ENCODE measurements around the gene DRC1.

DRC1 gene

GRCh38 chr2:26399771-26400376 is 1.8 kb upstream of the DRC1 start:
- no peak for DNase-seq (ENCODE audit: low read depth in 2 of 2)

GRCh38 chr2:26400723-26401122 is 997 bp upstream of the DRC1 start:
- DNase-seq (ENCODE audit: low read depth in 2 of 2), result no peak

GRCh38 chr2:26407526-26407925 is 5.8 kb downstream of the DRC1 start:
- DNase-seq (ENCODE audit: low read depth in 2 of 2), result no peak

DNA sequence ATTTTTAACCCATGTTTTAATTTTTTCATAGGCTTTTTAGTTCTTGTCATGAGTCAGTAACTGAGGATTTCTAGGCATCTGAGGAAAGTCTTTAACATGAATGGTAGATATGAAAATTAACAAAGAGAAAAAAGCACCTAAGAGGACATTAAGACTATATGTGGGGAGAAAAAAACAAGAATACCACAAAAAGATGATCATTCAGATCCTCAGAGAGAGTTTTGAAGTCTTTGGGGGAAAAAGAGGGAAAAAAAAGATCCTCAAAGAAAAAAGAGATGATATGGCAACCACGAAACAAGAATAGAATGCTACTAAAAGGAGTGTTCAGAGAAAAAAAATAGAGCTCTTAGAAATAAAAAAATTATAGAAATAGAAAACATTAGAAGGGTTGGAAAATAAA is 8.1 kb downstream of the DRC1 start:
- no peak for DNase-seq (ENCODE audit: low read depth in 2 of 2)

DNA sequence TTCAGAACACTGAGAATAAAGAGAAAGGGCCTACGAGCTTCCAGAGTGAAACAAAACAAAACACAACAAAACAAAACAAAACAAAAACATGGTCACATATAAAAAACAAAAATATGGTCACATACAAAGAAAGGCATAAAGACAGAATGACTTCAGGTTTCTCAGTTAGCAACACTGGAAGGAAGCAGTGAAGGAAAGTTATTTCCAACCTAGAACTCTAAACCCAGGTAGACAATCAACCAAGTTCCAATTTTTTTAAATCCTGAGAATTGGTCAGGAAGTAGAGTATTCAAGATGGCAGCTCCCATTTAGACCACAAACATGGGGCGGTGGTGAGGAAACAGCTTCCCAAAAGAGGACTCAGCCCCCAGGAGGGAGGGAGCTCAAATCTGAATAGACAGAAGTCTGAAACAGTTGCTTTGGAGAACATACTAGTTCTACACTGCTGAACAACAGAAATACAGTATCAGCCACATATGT is 9.1 kb downstream of the DRC1 start:
- DNase-seq (ENCODE audit: low read depth in 2 of 2), result no peak

GRCh38 chr2:26411419-26411818 is 9.7 kb downstream of the DRC1 start:
- no peak for DNase-seq (ENCODE audit: low read depth in 2 of 2)

- no peak for DNase-seq (ENCODE audit: low read depth in 2 of 2)
Observed at GRCh38 chr2:26412091-26412673, 10.5 kb downstream of the DRC1 start.

DNA sequence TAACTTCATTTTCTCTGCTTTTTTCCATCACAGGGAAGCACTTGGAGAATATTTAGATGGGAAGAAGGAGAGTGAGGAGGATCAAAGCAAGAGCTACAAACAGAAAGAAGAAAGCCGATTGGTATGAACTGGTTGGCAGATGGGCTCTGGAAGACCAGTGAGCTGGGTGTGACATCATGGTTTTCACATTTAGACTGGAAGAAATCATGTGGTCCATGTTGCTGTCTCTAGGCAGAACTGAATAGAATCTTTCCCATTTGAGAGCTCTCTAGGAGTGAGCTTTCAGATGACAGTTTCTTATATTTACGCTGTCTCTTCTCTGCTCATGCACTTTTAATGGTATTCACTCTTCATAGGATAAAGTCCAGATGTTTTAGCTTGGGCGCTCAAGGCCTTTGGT is 12.6 kb downstream of the DRC1 start:
- DNase-seq (ENCODE audit: low read depth in 2 of 2), result no peak

DNA sequence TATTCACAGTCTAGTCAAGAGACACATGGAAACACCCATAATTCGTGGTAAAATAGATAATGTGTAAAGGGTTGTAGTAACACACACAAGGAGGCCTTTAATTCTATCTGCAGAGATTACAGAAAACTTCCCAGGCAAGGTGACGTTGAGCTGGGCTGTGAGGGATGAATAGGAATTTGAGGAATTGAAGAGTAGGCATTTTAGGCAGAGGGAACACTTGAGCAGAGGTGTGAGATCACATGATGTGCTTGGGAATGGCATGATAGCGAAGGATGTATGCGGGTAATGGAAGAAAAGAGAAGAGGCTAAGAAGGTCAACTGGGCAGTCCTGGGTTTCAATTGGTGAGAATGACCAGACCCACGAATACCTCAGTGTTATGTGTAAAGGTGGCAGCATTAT is 20.2 kb downstream of the DRC1 start:
- DNase-seq (ENCODE audit: low read depth in 2 of 2), result no peak

DNA sequence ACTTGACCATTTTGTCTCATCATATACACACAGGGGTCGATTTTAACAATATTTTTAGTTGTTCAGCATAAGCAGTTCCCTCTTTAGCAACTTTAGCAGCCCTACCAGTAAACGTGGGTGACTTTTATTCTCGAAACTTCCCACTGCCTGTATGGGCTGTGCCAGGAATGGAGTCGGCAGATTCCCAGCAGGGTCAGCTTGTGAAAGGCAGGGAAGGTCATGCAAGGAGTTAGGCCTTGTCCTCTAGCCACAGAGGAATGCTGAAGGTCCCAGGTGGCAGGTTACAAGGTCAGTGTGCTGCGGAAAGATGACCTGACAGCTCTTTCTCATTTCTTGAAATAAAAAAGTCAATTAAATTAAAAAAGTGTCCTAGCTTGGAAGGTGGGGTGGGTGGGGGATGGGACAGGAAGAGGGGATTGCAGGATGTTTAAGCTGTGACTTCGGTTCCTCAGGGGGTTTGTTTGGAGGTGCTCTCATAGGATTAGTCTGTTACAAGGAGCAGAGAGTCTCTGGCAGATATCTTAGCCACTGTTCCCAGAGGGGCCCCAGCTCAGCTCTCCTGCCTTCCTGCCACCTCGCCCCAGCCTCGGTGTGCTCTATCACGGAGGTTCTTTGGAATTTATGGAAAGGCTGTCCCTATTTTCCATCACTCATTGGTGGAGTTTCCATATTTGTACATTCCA is 21.4 kb downstream of the DRC1 start:
- DNase-seq (ENCODE audit: low read depth in 2 of 2), result no peak

DNA sequence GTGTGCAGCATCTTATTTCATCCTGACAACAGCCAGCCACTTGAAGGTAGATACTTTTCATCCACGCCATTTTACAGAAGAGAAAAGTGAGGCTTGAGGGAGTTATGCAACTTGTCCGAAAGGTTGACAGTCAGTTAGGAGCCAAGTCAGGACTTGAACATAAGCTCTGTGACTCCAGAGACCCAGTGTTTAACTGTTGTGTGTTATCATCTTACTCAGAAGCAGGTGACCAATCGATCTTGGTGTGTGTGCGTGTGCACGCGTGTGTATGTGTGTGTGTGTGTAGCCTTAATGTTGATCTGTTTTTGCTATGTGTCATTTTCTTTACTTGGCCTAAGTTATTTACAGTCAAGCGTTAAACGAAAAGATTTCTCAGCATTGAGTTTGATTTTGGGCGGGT is 22.0 kb downstream of the DRC1 start:
- no peak for DNase-seq (ENCODE audit: low read depth in 2 of 2)

GRCh38 chr2:26424221-26424620 is 22.5 kb downstream of the DRC1 start:
- no peak for DNase-seq (ENCODE audit: low read depth in 2 of 2)

DNA sequence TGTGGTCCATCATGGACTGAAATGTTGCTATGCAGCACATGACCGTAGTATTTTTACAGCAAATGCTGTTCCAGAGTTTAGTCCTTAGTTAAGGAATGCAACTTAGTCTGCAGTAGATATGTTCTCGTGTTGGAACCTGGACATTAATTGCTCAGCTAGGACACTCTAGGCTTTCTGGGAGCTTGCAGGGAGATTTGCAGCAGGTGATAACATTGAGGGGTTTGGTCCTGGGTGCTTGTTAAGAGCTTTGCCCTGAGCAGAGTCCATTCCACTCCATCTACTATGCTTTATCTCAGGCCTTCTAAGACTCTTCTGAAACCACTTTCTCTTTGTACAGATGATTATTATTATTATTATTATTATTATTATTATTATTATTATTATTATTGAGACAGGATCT is 27.1 kb downstream of the DRC1 start:
- DNase-seq (ENCODE audit: low read depth in 2 of 2), result no peak

DNA sequence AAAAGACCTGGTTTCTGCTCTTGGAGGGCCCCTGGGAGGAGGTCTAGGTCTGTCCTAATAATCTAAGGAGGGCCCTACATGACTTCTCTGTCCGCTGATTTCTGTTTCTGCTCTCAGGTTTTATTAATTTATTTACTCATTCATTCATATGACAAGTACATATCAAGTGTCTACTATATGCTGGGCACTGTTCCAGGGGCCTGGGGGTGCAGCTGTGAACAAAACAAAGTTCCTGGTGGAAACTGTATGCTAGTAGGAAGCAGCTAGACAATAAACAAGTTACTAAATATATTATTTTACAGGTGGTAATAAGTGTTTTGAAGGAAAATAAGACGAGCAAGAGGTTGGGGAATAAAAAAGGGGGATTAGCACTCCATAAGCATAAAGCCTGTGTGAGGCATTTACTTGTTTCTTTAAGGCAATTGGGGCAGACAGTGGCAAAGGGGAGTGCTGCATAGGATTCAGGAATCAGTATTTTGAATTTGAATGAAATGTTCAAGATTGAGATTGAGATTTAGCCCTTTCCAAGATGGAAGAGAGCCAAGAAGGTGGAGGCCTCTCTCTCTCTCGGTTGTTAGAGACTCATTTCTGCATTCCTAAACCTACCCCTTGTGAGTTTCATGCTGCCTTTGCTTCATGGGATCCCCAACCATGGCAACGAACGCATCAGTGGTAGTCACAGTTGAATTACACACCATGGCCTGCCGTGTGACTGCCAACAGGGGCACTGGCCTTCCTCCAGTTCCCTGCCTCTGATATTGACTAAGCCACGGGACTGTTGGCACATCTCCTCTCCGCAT is 28.3 kb downstream of the DRC1 start:
- DNase-seq (ENCODE audit: low read depth in 2 of 2), result no peak

- DNase-seq (ENCODE audit: low read depth in 2 of 2), result no peak
Observed at GRCh38 chr2:26430826-26431225, 29.1 kb downstream of the DRC1 start.

DNA sequence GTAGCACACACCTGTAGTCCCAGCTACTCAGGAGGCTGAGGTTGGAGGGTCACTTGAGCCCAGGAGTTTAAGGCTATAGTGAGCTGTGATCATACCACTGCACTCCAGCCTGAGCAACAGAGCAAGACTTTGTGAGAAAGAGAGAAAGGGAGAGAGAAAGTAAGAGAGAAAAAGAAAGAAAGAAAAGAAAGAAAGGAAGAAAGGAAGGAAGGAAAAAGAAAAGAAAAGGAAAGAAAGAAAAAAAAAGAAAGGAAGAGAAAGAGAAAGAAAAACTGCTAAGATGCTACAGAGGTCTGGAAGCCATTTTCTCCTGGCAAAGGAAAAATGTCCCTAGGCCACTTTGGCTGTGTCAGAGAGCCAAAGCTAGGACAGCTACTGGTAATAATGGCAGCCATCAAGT is 30.6 kb downstream of the DRC1 start:
- no peak for DNase-seq (ENCODE audit: low read depth in 2 of 2)

DNA sequence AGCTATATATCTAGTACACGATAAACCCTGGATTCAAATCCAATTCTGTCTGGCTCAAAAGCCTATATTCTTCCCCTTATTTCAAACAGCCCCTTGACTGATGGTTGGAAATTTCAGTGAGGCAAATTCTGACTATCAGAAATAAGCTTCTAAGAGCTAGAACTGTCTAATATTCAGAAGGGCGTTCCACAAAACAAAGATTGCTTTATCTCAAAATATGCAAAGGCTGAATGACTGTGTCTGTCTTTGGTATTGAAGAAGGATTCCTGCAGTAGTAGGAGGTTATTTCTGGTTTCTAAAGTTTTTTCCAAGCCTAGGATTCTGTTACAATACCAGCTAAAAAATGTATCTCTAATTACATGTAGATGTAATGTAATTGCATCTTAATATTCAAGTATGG is 31.1 kb downstream of the DRC1 start:
- no peak for DNase-seq (ENCODE audit: low read depth in 2 of 2)

DNA sequence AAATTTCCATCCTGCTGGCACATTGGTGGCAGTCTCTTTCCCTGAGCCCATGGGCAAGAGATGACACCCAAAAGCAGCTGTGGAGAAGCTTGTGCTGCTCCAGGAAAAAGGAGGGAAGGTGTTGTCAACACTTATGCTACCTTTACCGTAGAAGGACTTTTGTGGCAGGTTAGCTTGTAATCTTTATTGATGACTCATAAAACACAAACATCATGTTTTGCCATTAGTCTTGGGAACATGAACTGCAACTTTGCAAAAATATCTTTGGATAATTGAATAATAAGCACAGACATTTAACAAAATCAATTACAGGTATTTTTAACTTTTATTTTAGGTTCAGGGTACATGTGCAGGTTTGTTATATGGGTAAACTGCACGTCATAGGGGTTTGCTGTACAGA is 33.4 kb downstream of the DRC1 start:
- DNase-seq (ENCODE audit: low read depth in 2 of 2), result no peak

DNA sequence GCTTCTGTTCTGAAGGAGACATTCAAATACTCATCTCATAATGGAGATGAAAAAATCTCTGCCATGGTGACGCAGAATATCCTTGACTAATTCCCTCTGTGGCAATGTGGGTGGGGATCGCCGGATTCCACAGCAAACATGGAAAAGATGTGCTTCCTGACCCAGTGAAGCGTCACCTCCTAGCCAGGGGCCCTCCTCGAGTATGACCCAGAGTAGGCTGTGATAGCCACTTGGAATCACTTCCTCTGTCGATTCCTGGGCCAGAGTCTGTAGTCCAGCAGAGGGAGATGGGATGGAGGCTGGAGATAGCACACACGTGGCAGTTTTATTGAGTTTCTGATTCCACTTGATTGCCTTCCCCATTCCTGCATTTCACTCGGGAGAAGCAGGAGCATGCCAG is 36.8 kb downstream of the DRC1 start:
- DNase-seq (ENCODE audit: low read depth in 2 of 2), result no peak

GRCh38 chr2:26438926-26439325 is 37.2 kb downstream of the DRC1 start:
- no peak for DNase-seq (ENCODE audit: low read depth in 2 of 2)

- no peak for DNase-seq (ENCODE audit: low read depth in 2 of 2)
Observed at GRCh38 chr2:26442301-26442700, 40.6 kb downstream of the DRC1 start.

GRCh38 chr2:26442707-26443106 is 41.0 kb downstream of the DRC1 start:
- no peak for DNase-seq (ENCODE audit: low read depth in 2 of 2)

GRCh38 chr2:26444236-26444635 is 42.5 kb downstream of the DRC1 start:
- no peak for DNase-seq (ENCODE audit: low read depth in 2 of 2)

Data from fibroblast of skin of left biceps (primary cell).